SU-DHL-6 (cell line): ENCODE measurements around the gene SEPTIN3.
A peak's percentile ranks its signal among the peaks of the same experiment; 100 is the strongest.

Experiments
- H2AFZ ChIP-seq: fragments of 200-600 bp; sonication (generic); 2 replicates; pipeline ENCODE4 v1.6.1; 2014; ENCODE audit warnings: low read depth, mild to moderate bottlenecking, moderate library complexity, mixed read lengths, antibody characterized with exemption, low read length; ENCODE audit not compliant: severe bottlenecking
- H3F3A ChIP-seq: fragments of 200-600 bp; shearing (Covaris generic); 2 replicates; pipeline ENCODE4 v1.6.0; 2016; ENCODE audit warnings: antibody characterized with exemption, mild to moderate bottlenecking; ENCODE audit not compliant: insufficient read depth
- H3K27ac ChIP-seq: fragments of 200-600 bp; sonication (generic); 2 replicates; pipeline ENCODE4 v1.5.1; 2016; ENCODE audit warnings: low read depth, mild to moderate bottlenecking, low read length, moderate library complexity, mixed read lengths
- H3K27me3 ChIP-seq: fragments of 200-600 bp; sonication (generic), shearing (Covaris generic); 2 replicates; pipeline ENCODE4 v1.6.0; 2014; ENCODE audit warnings: mild to moderate bottlenecking, low read length
- H3K36me3 ChIP-seq: fragments of 200-600 bp; sonication (generic); 2 replicates; pipeline ENCODE4 v1.6.1; 2014; ENCODE audit warnings: mild to moderate bottlenecking, low read length, mixed read lengths
- H3K4me2 ChIP-seq: fragments of 300-600, 200-600 bp; shearing (Covaris generic), sonication (generic); 2 replicates; pipeline ENCODE4 v1.6.0; 2014; ENCODE audit warnings: low read length, low read depth, mild to moderate bottlenecking; ENCODE audit not compliant: poor library complexity, severe bottlenecking
- H3K4me3 ChIP-seq: fragments of 200-600 bp; sonication (generic); 2 replicates; pipeline ENCODE4 v1.5.1; 2014; ENCODE audit warnings: antibody characterized with exemption, low read length, mild to moderate bottlenecking, mixed read lengths; ENCODE audit not compliant: insufficient read depth, poor library complexity, severe bottlenecking
- H3K79me2 ChIP-seq: fragments of 200-600 bp; sonication (generic); 2 replicates; pipeline ENCODE4 v1.6.1; 2014; ENCODE audit warnings: mild to moderate bottlenecking, low read length, moderate library complexity; ENCODE audit not compliant: insufficient read depth
- H3K9ac ChIP-seq: fragments of 200-600 bp; sonication (generic); 2 replicates; pipeline ENCODE4 v1.7.0; 2014; ENCODE audit warnings: mild to moderate bottlenecking, low read length
- H3K9me2 ChIP-seq: fragments of 200-600 bp; sonication (generic); replicated peaks from 2 replicates; pipeline ENCODE4 v1.6.1; 2014; ENCODE audit warnings: low read length; ENCODE audit not compliant: insufficient read depth
- H3K9me3 ChIP-seq: fragments of 200-600 bp; sonication (generic); 2 replicates; pipeline ENCODE4 v1.6.1; 2014; ENCODE audit warnings: low read length, mixed read lengths; ENCODE audit not compliant: insufficient read depth
- H4K20me1 ChIP-seq: fragments of 200-600 bp; sonication (generic); 2 replicates; pipeline ENCODE4 v1.6.1; 2014; ENCODE audit warnings: low read depth, mild to moderate bottlenecking, antibody characterized with exemption, low read length, moderate library complexity, mixed read lengths
- CTCF ChIP-seq: fragments of 200-600 bp; sonication (generic); IDR thresholded peaks from one replicate; pipeline ENCODE4 v1.5.1; 2017; ENCODE audit warnings: antibody characterized with exemption, mild to moderate bottlenecking, low read length, moderate library complexity; ENCODE audit not compliant: insufficient read depth, poor library complexity, severe bottlenecking
- EZH2phosphoT487 ChIP-seq: fragments of 200-600 bp; sonication (generic), shearing (Covaris generic); conservative IDR thresholded peaks from 2 replicates; pipeline ENCODE4 v1.6.1; 2018; ENCODE audit warnings: mild to moderate bottlenecking, antibody characterized with exemption, low read length, moderate library complexity, mixed read lengths

Gene SEPTIN3

GRCh38 chr22:41976961-41977566 lies 7.8 kb downstream of the SEPTIN3 start:
- no peaks in the 10 kb centered on the region for H3K9me3 ChIP-seq
- H3K4me2 ChIP-seq = peak overlapping the region; percentile 43
- no peak for TF ChIP-seq CTCF
- TF ChIP-seq EZH2phosphoT487 = no peak
- no peak overlapping the region for H2AFZ ChIP-seq
- H3K27ac ChIP-seq = no peak overlapping the region
- no peaks in the 10 kb centered on the region for H3K79me2 ChIP-seq
- H3F3A ChIP-seq = no peaks in the 10 kb centered on the region
- no peak overlapping the region for H3K4me3 ChIP-seq
- H3K9ac ChIP-seq = no peak overlapping the region
- no peaks in the 10 kb centered on the region for H3K27me3 ChIP-seq
- no peaks in the 10 kb centered on the region for H3K36me3 ChIP-seq
- H4K20me1 ChIP-seq = no peaks in the 10 kb centered on the region
- no peaks in the 10 kb centered on the region for H3K9me2 ChIP-seq

GRCh38 chr22:41978732-41979131 lies 9.5 kb downstream of the SEPTIN3 start:
- no peak overlapping the region for H3K4me3 ChIP-seq
- no peaks in the 10 kb centered on the region for H4K20me1 ChIP-seq
- no peaks in the 10 kb centered on the region for H3K79me2 ChIP-seq
- H3F3A ChIP-seq = no peaks in the 10 kb centered on the region
- no peaks in the 10 kb centered on the region for H3K36me3 ChIP-seq
- no peak overlapping the region for H3K9ac ChIP-seq
- H3K9me2 ChIP-seq = no peaks in the 10 kb centered on the region
- H2AFZ ChIP-seq = no peak overlapping the region
- no peaks in the 10 kb centered on the region for H3K27me3 ChIP-seq
- no peak overlapping the region for H3K27ac ChIP-seq
- TF ChIP-seq CTCF (no peak), EZH2phosphoT487 (no peak)
- H3K4me2 ChIP-seq = no peak overlapping the region
- no peaks in the 10 kb centered on the region for H3K9me3 ChIP-seq

GRCh38 chr22:41979423-41980250 lies 10.4 kb downstream of the SEPTIN3 start:
- Histone ChIP-seq H3K27ac (no peak overlapping the region), H2AFZ (no peak overlapping the region), H3K36me3 (no peaks in the 10 kb centered on the region), H3K4me3 (no peak overlapping the region), H3F3A (no peaks in the 10 kb centered on the region), H3K4me2 (no peak overlapping the region), H4K20me1 (no peaks in the 10 kb centered on the region), H3K27me3 (no peaks in the 10 kb centered on the region), H3K9me2 (no peaks in the 10 kb centered on the region), H3K9ac (no peak overlapping the region), H3K9me3 (no peaks in the 10 kb centered on the region), H3K79me2 (no peaks in the 10 kb centered on the region)
- TF ChIP-seq CTCF = no peak
- TF ChIP-seq EZH2phosphoT487 = no peak
